A172 (cell line): ENCODE measurements around the gene PTGES2. TPM values are rescaled to one million over a fixed set of nuclear protein-coding genes. Genes with fewer than 3 reads are reported as not detected.

Experiments used
- DNase-seq: peaks from one replicate; pipeline ENCODE4 v3.0.0-alpha.2; 2015; ENCODE audit warnings: low spot score
- total RNA-seq: library from RNA; depleted of rRNA; stranded (reverse); fragments of >200 nt; shearing (Covaris generic); gene quantifications from 2 replicates; pipeline ENCODE4 v1.2.3, GENCODE V29; 2014; rRNA removed

Gene PTGES2
- 84.2 and 87.7 TPM in 2 replicates for total RNA-seq

DNA sequence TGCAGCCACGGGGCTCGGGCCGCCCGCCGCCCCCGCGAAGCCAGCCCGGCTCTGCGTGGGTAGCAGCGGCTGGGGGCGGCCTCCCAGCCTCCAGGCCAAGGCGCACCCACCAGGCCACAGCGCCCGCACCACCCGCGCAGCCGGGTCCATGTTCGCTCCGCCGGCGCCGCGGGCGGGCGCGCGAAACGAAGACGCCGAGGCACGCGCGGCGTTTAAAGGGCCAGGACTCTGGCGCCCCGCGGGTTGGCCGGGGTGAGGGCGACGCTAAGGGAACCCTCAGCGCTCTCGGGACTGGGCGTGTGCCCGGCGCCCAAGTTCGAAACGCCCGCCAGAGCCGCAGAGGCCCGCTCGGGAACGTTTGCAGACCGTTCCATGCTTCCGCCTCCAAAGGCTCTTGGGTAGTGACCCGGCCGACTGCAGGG is at the start of gene PTGES2:
Gene PTGES2, minus strand, starts transcription at position 162 of the 422 bp plus-strand sequence. Its CDS starts 12 bp downstream, at position 150.
- peak; percentile 66 for DNase-seq

DNA sequence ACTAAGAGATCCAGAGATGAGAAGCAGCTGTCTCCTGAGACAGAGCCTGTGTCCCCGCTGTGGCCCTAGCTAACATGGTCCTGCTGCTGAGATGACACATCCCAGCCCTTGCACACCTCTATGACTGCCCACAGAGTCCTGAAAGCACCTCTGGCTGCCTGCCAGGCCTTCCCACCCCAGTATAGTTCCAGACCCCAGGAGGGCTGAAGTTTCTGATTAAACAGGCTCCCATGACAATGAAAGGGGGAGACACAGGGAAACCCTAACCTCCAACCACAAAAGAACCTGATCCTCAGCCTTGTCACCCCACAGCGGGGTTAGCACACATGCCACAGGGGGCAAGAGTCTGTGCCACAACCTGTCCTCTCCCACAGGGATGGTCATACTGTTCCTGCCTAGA is 48.2 kb upstream of the PTGES2 start:
- DNase-seq = no peak

DNA sequence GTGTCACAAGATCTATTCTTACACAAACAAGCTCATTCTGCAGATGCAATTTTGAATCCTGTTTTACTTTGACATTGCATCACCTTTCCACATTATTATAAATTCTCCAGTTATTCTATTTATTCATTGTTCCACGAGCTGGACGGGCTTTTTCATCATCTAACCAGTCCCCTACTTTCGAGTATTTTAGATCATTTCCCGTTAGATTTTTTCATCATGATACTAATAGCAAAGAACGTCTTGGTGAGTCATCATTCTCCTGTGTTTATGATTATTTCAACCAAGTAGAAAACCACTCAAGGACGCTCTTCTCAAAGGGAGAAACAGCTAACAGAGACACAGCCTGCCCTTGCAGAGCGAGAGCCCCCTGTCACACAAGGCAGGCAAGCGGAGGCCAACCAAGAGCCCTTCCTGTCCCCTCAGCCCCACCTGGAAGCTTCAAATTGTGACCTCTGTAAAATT is 47.6 kb upstream of the PTGES2 start:
- DNase-seq = no peak

DNA sequence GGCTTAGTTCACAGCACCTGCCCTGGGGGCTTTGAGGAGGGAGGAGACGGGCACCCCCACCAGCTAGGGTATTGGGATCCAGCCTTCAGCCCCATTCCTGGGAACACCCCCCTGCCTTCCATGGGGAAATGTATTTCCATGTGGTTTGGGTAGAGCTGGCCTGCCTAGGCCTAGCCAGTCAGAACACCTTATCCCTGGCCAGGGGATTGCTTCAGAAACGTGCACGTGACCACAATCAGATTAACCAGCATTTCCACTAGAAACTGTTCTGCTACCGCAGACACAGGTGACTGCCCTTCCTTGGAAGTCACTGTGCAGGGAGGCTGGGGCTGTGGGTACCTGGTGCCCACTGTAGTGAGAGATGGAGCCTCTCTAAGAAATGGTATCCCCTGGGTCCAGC is 46.5 kb upstream of the PTGES2 start:
- DNase-seq = no peak

DNA sequence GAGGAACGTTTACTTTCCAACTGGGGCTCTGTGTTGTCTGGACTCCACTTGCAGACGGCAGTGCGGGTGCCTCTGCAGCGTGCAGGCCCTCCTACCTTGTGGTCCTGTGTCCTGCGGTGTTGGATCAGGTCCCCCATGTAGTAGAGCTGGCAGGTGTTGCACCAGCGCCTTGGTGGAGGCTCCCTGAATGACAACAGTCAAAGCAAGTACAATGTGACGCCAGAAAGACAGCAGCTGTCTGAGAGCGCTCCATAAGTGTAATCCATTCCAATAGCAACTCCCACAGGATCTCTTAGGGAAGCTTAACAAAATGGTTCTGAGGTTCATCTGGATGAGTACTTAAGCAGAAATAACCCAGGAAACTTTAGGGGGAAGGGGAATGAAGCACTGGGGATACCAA is 42.4 kb upstream of the PTGES2 start:
- no peak for DNase-seq

DNA sequence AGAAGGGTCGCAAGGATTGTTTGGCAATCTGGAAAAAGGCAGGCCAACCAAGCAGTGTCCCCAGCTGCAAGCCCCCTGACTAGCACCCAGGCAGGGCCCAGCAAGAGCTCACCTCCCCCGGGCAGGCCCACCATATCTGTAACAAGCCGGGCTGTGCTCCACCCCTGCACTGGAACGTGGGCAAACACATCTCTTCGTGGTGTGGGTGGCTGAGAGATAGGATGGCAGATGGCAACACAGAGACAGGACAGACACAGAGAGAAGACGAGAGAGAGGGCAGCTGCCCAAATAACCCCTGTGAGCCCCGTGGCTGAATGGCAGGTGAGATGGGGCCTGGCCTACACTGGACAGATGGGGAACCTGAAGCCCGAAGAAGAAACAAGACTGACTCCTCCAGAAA is 42.0 kb upstream of the PTGES2 start:
- no peak for DNase-seq

DNA sequence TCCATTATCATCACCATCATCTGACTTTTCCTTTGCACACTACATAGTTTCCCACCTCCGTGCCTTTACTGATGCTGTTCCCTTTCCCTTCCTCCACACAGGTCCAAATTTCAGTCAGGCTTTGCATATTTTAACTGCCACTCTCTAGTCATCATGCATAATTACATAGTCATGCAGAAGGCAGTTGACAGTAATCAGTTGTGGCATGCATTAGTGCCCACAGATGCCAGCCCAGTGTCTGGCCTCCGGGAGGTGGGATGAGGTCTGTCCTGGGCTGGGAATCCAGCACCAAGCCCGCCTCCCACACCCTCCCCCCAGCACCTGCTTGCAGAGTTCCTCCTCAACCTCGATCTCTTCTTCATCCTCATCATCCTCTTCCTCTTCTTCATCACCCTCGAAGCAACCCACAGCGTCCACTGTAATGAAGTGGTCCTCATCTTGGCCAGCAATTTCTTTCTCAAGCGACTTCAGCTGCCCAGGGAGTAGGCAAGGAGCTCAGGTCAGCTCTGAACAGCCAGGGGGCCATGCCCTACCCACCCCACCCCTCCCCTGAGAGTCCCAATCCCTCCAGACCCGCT is 41.3 kb upstream of the PTGES2 start:
- DNase-seq = no peak

DNA sequence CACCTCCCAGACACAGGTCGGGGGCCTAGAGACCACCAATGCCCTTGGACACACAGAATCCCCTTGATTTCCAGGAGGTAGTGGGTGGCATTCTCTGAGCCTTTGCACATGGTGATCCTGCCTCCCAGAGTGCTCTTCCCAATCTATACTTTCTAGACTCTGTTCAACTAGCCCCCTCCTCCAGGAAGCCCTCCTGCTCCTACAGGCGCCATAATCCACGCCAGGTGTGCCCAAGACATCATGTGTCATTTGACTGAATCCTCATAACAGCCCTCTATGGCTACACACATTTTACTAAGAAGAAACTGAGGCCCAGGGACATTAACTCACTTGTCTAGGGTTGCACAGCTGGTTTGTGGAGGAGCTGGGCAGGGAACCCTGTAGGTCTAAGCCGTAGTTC is 39.7 kb upstream of the PTGES2 start:
- DNase-seq = no peak

DNA sequence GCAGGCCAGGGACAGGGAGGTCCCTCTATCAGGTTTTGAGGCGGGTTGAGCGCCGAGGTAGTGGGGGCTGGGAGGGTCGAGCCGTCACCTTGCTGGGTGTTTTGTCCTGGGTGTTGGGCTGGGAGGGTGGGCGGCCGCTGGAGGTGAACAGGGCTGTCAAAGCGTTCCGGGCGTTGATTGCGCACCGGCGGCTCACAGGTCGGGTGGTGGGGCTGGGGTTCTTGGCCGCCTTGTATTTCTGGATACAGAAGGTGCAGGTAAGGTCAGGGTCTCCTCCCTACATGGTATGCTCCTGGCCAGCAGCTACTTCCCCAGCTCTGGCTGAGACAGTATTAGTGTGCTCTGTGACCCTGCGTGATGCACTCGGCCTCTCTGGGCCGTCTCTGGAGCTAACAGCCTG is 38.6 kb upstream of the PTGES2 start:
- DNase-seq = no peak

DNA sequence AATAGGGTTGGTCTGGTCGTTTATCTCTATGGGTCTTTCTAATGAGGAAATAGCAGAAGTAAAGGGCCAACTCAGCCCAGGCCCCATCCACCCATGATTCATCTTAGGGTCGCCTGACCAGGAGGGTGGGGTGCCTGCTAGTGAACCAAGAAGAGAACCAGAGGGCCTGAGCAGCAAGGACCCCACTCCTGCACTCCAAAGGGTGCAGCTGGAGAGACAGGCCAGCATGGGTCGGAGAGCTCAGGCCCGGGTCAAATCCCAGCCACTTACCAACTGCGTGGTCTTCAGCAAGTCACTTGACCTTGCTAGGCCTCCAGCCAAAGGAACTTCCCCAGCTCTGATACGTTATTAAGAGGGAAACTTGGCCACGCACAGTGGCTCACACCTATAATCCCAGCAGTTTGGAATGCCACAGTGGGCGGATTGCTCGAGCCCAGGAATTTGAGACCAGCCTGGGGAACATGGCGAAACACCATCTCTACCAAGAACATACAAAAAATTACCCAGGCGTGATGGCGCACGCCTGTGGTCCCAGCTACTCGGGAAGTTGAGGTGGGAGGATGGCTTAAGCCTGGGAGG is 36.9 kb upstream of the PTGES2 start:
- no peak for DNase-seq

DNA sequence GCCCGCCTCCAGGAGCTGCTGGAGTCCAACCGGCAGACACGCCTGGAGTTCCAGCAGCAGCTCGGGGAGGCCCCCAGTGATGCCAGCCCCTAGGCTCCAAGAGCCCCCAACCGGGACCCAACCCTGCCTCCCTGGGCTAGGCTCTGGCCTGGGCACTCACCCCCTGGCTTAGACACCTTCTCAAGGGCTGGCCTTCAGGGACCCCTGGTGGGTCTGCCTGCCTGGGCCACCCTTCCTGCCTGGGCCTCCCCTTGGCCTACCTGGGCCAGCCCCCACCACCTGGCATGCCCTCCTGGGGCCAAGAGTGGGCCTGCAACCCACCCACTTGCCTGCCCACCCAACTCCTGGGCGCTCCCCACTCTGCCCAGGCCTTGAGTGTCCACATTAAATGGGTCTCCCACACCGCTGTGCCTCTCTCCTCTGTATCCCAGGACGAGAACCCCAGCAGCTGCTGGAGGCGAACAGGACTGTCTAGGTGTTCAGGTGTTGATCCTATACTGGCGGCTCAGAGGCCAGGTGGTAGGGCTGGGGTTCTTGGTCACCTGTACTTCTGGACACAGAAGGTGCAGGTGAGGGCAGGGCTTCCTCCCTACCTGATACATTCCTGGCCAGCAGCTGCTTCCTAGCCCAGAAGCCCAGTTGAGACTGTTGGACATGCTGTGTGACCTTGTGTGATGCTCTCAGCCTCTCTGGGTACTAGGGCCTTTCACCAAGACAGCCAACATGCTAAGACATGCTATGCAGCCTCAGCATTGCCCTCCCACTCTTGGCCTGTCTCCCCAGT is 36.2 kb upstream of the PTGES2 start:
- no peak for DNase-seq

DNA sequence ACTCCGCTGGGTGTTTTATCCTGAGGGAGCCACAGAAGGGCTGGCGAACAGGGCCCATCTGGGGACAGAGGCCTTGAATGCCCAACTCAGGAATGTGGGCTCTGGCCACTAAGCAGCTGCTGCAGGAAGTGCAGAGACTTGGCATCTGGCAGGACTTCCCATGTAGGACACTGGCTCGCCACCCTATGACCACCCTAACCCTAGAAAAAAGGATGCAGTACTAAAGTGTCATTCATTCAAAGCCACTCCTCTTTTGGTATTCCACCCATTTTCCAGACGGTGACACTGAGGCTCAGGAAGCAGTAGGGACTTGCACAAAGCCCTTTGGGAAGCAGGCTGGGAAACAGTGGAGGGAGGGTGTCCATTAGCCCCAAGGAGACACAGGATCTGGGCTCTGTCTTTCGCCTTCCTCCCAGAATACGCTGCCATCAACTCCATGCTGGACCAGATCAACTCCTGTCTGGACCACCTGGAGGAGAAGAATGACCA is 35.5 kb upstream of the PTGES2 start:
- DNase-seq = no peak

DNA sequence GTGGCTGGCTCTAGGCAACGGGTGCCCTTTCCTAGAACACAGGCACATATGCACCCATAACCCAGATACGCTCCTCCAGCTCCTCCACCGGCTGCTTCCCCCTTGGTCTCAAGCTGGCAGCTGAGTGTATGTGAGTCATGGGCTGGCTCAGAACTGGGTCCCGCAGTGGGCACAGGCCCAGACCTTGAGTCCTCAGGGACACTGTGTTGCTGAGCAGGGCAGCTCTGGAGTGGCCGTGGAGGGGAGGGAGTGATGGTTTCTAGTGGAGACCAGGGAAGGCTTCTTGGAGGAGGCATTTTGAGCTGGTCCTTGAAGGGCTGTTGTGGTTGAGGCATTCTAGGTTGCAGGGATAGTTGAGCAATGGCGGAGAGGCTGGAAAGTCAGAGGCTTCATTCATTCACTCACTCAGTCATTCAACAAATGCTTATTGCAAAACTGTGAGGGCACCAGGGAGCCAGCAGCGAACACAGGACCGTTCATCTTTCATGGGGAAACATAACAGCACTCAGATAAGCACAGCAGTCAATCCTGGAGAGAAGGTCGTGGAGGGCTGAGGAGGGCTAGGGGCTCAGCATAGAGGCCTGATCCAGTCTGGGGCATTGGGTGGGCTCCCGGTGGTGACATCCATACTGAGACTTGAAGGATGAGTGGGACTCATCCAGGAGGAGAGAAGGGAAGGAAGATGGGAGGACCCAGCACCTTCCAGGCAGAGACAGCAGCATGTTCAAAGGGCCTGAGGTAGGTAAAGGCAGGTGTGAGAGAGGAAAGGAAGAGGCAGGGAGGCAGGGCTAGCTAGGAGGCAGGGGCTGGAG is 34.9 kb upstream of the PTGES2 start:
- DNase-seq = peak; percentile 69

DNA sequence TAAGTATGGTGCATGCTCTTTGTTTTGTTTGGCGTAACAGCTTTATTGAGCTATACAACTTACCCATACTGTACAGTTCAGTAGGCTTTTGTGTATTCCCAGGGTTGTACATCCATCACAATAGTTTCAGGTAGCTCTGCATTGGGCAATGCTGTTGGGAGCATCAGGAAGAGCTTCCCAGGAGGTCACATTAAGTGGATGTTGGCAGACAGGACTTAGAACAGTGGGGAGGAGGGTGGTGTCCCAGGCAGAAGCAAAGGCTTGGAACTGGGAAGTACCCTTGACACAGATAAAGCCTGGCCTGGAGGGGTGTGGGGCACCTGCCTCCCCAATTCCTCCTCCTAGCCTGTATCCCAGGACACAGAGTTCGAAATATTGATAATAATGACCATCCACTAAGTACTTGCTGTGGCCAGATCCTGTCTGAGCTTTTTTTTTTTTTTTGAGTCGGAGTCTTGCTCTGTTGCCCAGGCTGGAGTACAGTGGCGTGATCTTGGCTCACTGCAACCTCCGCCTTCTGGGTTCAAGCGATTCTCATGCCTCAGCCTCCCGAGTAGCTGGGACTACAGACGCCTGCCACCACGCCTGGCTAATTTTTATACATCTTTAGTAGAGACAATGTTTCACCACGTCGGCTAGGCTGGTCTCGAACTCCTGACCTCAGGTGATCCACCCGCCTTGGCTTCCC is 33.8 kb upstream of the PTGES2 start:
- DNase-seq = no peak

DNA sequence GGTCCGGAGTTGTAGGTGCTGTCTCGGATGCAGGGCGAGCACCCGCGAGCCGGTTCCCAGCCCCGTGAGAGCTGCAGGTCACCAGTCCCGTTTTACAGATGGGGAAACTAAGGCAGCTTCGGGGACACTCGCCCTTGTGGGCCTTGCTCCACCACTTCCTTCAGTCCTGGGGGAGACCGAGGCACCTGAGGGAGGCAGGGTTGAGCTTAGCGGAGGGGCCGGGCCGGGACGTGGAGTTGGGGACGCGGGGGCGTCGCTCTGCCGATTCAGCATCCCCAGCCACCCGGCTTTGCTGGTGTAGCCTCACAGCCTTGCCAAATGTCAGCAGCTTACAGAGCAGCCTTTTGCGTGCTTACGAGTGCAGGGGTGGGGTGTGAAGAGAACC is 33.1 kb upstream of the PTGES2 start:
- DNase-seq = no peak

DNA sequence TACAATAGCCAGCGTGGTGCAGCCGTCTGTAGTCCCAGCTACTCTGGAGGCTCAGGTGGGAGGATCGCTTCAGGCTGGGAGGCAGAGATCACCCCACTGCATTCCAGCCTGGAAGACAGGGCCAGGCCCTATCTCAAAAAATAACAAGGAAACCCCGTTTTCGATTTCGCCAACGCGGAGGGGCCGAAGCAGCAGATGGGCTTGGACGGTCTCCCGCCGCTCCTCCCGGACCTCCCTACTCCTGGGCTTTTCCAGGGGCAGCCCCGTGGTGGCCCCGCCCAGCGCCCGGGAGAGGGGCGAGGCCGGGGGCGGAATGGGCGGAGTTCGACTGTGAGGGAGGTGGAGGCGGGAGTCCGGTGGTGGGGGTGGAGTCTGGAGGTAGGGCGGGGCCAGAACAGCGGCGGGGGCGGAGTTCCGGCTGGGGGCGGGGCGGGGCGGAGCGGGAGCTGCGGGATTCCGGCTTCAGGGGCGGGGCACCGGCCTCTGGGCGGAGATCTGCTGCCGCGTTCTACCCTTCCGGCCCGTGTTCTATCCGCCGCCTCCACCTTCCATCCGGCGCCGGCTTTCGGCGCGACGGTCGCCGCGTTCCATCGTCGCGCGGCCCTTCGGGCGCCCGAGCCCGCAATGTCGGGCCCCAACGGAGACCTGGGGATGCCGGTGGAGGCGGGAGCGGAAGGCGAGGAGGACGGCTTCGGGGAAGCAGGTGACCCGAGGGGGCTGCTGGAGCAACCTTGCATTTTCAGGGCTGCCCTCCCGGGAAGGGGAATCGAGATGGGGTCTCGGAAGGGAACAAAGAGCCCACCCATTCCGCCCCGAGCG is 32.5 kb upstream of the PTGES2 start, which contains the start of gene BBLN:
Gene BBLN, plus strand, starts transcription at position 482 of the 819 bp plus-strand sequence. Its CDS starts 143 bp downstream, at position 625.
- DNase-seq = peak; percentile 85

DNA sequence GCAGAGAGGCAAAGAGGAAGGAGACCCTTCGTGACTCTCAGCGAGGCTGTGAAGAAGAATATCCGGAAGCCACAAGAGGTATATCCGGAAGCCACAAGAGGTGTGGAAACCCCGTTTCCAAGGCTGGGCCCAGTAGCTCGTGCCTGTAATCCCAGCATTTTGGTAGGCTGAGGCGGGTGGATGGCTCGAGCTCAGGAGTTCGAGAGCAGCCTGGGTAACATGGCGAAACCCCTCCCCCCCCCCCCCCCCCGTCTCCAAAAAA is 31.9 kb upstream of the PTGES2 start:
- DNase-seq = no peak

DNA sequence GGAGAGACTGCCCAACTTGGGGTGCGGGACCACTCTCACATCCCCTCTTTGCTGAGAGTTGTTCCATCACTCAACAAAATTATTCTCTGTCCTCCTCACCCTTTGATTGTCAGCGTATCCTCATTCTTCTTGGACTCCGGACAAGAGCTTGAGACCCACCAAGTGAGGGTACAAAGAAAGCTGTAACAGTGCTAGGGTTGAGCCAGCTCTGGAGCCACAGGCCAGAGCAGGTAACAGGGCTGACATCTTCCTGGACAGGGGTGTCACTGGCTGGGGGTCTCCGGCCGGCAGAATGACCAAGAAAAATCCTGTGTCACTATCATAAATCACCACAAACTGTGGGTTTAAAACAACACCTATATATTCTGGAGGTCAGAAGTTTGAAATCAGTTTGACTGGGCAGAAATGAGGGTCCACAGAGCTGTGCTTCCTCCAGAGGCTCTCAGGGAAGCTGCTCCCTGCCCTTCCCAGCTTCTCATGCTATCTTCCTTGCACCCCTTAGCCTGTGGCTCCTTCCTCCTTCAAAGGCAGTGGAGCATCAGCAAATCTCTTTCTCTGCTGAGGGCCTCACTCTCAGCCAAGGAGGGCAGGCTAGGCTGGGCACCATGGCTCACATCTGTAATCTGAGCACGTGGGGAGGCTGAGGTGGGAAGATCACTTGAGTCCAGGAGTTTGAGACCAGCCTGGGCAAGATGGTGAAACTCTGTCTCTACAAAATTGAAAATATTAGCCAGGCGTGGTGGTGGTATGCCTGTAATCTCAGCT is 28.4 kb upstream of the PTGES2 start:
- no peak for DNase-seq

DNA sequence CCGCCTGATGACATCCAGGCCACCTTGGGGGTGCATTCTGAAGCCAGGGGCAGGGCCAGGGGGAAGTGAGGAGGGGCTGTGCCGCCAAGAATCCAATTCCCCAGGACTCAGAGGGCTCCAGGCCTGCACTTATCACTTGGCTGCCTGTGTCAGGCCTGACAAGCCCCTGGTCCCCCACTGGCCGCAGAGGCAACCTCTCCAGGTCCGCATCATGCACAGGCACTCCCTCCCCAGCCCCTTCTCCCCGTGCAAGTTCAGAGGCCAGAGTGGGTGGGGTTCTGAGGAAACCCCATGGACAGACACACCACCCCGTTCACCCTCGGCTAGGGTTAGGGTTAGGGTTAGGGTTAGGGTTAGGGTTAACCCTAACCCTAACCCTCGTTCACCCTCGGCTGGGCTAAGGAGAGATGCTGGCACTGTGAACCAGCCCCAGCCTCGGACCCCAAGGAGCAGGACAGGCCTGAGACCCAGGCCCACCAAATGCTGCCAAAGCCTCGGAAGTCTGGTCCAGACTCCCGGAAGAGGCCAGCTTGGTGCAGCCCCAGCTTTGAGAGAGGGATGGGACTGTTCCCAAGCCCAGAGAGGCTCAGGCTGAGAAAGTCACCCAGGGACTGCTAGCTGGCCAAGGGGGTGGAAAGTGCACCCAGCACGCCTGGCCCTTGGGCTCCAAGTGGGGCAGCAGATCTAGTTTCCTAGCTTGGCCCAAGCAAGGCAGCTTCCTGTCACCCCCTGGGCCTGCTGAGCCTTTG is 26.6 kb upstream of the PTGES2 start:
- no peak for DNase-seq
